ENCODE results near the gene MORN4. TPM values are rescaled to one million over a fixed set of nuclear protein-coding genes. Genes with fewer than 3 reads are reported as not detected.

Gene MORN4
- total RNA-seq, 1 experiment from 2014 or later: 11.9 TPM

DNA sequence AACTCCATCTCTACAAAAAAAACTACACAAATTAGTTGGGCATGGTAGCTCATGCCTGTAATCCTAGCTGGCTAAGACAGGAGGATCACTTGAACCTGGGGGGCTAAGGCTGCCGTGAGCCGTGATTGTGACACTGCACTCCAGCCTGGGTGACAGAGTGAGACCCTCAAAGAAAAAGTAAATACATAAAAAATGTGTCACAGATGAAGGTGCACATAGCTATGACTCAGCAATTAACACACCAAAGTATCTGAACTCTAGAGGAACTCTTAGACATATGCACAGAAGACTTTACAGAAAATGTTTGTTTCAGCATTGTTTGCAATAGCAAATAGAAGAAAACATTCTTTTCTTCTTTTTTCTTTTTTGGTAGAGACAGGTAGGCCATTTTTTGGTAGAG, 35.5 kb downstream of the MORN4 start:
- H3K9me3 ChIP-seq (ENCODE audit: control insufficient read depth, low read depth, low read length): no peaks in the 10 kb centered on the region
- no peak overlapping the region for H4K8ac ChIP-seq (replicated peaks; ENCODE audit: insufficient read length, low read depth, low read length)
- H2BK20ac ChIP-seq (ENCODE audit: low read depth, low read length, poor library complexity, severe bottlenecking): no peak overlapping the region
- no peaks in the 10 kb centered on the region; the same call in 1 of the 2 replicates for H3K27me3 Mint-ChIP-seq (ENCODE audit: low read depth)
- no peak overlapping the region for H2AK5ac ChIP-seq (ENCODE audit: insufficient read length, low read length)
- no peak overlapping the region for H4K5ac ChIP-seq (ENCODE audit: insufficient read length, low read depth, low read length)
- no peak overlapping the region for H3K56ac ChIP-seq (ENCODE audit: insufficient read length, low read depth, low read length)
- WGBS (ENCODE audit: extremely low coverage, insufficient read length, low lambda C conversion rate): no CpG with 5 or more reads among the region's 2 CpGs
- no peaks in the 10 kb centered on the region for H3K27me3 ChIP-seq (ENCODE audit: insufficient read depth, low read length)
- H3K4me3 Mint-ChIP-seq: no peak overlapping the region; a peak in 1 of 5 replicates
- no peaks in the 10 kb centered on the region for H3K4me1 ChIP-seq (ENCODE audit: insufficient read depth, low read length)
- no peak overlapping the region for H3K27ac ChIP-seq (ENCODE audit: insufficient read length, low read depth, low read length)
- H3K9ac ChIP-seq (ENCODE audit: extremely low read depth, insufficient read length, low read length): no peak overlapping the region
- no peak overlapping the region for H3K27ac Mint-ChIP-seq
- H3T11ph ChIP-seq (ENCODE audit: low read length): no peak overlapping the region
- H3K18ac ChIP-seq (ENCODE audit: insufficient read length, low read depth, low read length): no peak overlapping the region
- no peak overlapping the region for H3K4me2 ChIP-seq (ENCODE audit: insufficient read depth, insufficient read length, low read length)
- H2BK120ac ChIP-seq (ENCODE audit: low read depth, low read length, poor library complexity, severe bottlenecking): no peak overlapping the region
- H4K20me1 ChIP-seq (ENCODE audit: control insufficient read depth, insufficient read depth, insufficient read length): no peaks in the 10 kb centered on the region
- no peak overlapping the region for H3K4ac ChIP-seq (ENCODE audit: low read depth, low read length)
- no peaks in the 10 kb centered on the region for H3K9me3 Mint-ChIP-seq
- DNase-seq: no peak
- no peaks in the 10 kb centered on the region for H3K79me1 ChIP-seq (ENCODE audit: insufficient read depth, low read depth, low read length, poor library complexity, severe bottlenecking)
- no peak overlapping the region for H2AFZ ChIP-seq (ENCODE audit: low read length)
- TF ChIP-seq, protein P1, sequence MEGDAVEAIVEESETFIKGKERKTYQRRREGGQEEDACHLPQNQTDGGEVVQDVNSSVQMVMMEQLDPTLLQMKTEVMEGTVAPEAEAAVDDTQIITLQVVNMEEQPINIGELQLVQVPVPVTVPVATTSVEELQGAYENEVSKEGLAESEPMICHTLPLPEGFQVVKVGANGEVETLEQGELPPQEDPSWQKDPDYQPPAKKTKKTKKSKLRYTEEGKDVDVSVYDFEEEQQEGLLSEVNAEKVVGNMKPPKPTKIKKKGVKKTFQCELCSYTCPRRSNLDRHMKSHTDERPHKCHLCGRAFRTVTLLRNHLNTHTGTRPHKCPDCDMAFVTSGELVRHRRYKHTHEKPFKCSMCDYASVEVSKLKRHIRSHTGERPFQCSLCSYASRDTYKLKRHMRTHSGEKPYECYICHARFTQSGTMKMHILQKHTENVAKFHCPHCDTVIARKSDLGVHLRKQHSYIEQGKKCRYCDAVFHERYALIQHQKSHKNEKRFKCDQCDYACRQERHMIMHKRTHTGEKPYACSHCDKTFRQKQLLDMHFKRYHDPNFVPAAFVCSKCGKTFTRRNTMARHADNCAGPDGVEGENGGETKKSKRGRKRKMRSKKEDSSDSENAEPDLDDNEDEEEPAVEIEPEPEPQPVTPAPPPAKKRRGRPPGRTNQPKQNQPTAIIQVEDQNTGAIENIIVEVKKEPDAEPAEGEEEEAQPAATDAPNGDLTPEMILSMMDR (conservative IDR thresholded peaks at IDR 0.05): no peak
- no peak overlapping the region for H2BK5ac ChIP-seq (ENCODE audit: insufficient read length, low read length)
- H3K23me2 ChIP-seq (ENCODE audit: insufficient read length, low read depth, low read length, poor library complexity, severe bottlenecking): no peaks in the 10 kb centered on the region
- H4K91ac ChIP-seq (ENCODE audit: insufficient read length, low read depth, low read length): no peak overlapping the region
- H3K79me2 ChIP-seq (ENCODE audit: insufficient read depth, low read length): no peaks in the 10 kb centered on the region
- H2BK15ac ChIP-seq (ENCODE audit: low read depth, low read length): no peak overlapping the region
- H3K36me3 Mint-ChIP-seq (ENCODE audit: insufficient read depth in 1 of 3, low read depth in 3 of 3): no peaks in the 10 kb centered on the region
- no peak overlapping the region for H3K23ac ChIP-seq (ENCODE audit: insufficient read length, low read depth, low read length)
- peaks cover 6 to 11% of the 10 kb centered on the region in 2 experiments; a peak in 3 of 4 replicates for H3K4me1 Mint-ChIP-seq
- H3K14ac ChIP-seq (ENCODE audit: insufficient read depth, low read length): no peak overlapping the region
- H2BK12ac ChIP-seq (ENCODE audit: insufficient read length, low read depth, low read length): no peak overlapping the region

Data from H9 (cell line).